HG03571 (cell line): ENCODE measurements around the gene GRIN1.
"Not testable (repeated sequence)": the region's sequence is repeated elsewhere in the genome, so short reads cannot be mapped to it uniquely, and the experiment has no call there.

Source experiments
- ATAC-seq: cut with Tn5 transposase; IDR thresholded peaks from one replicate; pipeline ENCODE4 v1.9.1; 2021; ENCODE audit not compliant: unreplicated experiment

The GRIN1 gene

DNA sequence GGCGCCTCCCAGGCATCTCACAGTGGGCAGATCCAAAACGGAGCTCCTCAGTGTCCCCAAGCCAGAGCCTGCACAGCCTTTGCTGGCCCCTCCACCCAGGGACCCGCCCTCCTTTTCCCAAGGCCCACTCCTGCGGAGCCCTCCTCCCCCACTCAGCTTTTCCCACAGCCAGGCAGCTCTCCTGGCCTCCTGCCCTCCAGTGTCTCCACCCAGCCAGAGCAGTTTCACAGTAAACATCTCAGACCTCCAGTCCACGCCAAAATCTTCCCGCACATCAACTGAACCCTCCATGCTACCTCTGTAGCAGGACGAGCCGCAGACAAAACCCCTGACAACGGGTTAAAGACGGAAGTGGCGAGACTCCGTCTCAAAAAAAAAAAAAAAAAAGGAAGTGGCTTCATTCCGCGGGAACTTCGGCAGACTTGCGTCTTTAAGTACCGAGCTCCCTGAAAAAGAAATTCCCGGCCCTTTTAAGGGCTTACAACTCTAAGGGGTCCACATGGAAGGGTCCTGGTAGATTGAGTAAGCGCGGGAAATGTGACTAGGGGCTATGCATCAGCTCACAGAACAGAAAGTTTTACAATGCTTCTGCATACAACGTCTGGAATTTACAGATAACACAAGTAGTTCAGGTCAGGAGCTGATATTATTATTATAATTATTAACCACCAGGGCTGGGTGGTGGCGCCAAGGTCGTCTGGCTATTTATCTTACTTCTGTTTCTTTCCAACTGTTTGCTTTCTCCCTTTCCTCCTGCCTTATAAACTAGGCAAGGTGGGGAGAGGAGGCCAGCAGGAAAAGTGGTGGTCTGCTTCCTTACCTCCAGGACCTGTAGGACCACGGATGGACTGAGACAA is 11.4 kb upstream of the GRIN1 start:
- ATAC-seq, result no peak

DNA sequence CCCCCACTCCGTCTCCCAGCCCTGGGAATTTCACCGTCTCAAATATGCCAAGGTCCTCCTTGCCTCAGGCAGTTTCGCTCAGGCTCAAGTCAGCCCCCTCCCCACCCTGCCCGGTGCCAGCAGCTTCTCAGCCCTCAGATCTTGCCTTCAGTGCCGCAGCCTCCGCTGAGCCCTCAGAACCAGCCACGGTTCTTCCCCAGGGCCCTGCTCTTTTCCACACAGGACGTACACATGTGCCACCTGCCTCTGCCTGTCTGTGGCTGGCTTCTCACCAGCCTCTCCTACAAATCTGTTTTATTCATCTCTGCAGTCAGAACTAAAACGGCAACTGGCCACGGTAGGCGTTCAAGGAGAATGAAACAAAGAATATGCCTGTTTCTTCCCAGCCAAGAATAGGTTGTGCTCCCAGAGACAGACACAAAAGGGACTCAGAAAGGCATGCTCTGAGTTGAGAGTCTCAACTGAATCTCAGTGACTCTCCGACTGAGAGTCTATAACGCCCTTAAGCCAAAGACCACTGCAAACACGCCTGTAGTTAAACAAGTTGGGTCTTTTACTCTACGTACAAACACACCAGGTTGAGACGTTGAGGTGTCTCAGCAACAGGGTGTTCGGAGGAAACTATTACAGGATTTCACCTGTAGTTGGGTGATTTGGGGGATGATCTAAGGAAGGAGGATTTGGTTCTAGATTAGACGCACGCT is 10.6 kb upstream of the GRIN1 start:
- ATAC-seq, result no peak

DNA sequence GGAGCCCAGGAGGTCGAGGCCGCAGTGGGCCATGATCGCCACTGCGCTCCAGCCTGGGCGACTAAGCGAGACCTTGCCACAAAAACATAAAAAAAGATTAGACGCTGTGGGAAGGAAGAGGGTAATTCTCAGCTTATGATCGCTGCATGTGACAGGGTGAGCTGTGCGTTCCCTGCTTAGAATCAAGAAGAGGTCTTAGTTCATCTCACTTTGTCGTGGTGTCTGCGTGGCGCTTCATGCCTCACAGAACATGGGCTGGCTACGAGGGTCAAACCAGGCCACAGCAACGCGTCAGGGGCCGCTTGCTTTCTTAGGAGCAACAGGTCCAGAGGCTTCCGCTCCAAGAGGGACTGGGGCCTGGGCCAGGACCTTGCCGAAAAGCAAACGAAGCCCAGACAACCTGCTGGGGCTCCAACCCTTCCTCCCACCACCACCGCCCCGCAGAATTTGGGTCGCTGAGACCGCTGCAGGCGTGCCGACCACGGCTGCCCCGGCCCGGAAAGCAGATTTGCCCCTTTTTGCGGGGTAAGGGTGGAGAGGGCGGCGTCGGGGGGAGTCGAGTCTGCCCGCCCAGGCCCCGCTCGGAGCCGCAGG is 10.0 kb upstream of the GRIN1 start:
- ATAC-seq, result no peak

DNA sequence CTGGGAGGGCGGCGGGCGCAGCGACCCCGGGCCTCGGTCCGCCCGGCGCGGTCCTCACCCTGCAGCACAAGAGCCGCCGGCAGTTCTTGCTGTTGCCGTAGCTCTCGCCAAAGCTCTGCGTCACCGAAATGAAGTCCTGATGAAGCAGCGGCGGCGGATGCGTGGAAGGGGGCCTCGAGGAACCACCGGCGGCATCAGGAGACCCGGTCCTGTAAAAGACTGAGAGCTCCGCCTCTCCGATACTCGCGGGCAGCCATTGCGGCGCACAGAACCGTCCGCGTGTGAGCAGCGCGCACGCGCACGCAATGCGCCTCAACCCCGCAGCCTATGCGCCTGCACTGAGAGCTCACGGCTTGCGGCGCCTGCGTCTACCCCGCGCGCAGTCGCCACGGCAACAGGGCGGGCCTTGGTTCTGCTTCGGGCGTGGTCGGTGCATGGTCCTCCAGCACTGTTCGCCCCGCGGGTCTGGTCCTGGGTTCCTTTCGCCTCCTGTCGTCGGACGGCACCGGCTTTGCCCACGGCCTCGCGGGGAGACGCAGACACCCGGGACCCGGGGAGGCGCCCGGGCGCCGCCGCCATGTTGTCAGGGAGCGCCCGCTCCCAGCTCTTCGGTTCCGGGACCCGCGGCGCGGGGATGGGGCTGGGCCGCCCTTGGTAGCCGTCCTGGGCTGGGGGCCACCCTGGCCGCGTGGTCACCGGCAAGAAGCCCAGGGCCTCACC is 9.3 kb upstream of the GRIN1 start:
- ATAC-seq, result peak; percentile 77

DNA sequence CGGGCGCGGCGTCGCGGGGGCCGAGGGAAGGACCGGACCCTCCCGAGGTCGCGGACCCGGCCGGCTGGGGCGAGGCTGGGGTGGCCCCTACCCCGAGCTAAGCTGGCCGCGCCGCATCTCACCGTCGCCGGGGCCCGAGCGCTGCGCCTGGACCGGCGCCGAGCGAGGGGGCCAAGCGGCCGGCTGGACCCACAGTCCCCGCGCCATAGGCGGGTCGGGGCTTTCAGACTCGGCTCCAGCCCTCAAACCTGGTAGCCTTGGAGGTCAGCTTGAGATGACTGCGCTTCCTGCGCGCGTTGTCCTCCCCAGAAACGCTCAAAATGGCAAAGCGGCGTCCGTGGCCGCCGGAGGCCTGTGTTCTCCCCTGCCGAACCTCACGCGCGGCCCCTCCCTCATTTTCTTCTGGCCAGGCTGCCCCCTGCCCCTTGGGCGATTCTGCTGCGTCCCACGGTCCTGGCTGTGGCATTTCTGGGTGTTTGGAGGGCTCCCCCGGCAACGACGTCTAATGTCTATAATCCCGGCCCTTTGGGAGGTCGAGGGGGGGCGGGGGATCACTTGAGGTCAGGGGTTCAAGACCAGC is 8.7 kb upstream of the GRIN1 start:
- ATAC-seq, result peak; percentile 15

DNA sequence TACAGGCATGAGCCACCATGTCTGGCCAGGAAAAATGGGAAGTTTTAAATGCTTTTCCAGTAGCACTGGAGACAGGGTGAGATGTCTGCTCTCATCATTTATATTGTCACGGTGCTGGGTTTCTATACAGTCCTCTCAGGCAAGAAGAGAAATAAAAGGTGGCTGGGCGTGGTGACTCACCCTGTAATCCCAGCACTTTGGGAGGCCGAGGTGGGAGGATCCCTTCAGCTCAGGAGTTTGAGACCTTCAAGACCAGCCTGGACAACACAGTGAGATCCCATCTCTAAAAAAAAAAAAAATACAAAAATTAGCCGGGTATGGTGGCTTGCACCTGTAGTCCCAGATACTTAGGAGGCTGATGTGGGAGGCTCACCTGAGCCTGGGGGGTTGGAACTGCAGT is 4.8 kb upstream of the GRIN1 start:
- ATAC-seq, result no peak

DNA sequence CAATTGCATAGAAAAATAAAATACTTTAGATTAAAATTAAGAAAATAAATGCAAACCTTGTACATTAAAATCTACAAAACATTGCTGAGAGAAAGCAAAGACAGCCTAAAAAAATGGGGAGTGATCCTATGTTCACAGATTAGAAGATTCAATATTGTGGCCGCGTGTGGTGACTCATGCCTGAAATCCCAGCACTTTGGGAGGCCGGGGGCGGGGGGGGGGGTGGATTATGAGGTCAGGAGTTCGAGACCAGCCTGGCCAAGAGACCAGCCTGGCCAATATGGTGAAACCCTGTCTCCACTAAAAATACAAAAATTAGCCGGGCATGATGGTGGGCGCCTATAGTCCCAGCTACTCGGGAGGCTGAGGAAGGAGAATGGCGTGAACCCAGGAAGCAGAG is 3.8 kb upstream of the GRIN1 start:
- ATAC-seq, result not testable (repeated sequence)

DNA sequence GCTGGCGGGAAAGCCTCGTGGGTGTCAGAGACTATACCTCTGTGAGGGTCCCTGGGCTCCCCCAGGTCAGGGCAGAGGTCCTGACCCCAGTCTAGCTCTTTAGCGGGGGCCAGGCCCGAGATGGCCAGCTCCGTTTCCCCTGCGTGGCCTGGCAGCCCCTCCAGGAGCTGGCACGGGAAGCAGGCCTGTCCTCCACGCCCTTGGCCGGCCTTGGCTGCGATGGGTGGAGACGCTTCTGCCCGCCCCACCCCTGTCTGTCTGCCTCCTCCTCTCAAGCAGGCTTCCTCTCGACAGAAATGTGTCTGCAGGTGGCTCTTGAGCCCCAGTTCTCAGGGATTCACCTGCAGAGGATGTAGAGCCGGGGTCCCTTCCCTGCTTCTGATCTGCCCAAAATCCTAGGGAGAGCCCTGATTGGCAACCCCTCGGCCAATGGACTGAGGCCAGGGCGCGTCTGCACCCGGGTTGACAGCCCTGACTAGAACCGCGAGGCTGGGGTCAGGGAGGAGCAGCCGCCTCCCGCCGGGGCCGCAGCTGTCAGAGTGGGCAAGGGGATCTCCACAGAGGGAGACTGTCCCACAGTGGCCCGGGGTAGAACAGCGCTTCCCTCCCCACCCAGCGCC is 2.6 kb upstream of the GRIN1 start:
- no peak for ATAC-seq

DNA sequence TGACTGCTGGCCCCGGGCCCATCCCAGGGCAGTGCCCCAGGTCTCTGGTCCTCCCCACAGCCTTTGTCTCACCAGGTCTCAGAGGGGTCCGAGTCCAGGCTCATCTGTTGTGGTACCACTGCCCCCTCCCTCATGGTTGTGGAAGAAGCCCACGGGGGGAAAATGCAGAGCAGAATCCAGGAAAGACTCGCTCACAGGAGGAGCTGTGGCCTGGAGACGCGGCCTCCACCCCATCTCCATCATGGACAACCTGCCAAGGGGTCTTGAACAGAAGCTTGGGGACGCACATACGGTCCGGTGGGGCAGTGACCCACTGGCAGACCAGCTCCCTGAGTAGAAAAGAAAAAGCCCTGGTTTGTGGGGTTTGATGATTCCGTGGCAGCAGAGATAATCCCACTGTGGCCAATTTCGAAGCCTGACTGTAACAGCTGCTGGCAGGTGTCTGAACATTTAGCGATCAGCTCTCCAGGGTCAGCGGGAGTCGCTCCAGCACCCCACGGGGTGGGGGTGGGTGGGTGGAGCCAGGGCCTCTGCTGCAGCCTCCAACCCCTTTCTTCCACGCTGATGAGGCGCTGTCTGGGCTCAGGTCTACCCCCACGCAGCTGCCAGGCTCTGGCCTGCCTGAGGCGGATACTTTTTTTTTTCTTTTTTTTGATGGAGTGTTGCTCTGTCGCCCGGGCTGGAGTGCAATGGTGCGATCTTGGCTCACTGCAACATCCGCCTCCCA is 1.9 kb upstream of the GRIN1 start:
- no peak for ATAC-seq

DNA sequence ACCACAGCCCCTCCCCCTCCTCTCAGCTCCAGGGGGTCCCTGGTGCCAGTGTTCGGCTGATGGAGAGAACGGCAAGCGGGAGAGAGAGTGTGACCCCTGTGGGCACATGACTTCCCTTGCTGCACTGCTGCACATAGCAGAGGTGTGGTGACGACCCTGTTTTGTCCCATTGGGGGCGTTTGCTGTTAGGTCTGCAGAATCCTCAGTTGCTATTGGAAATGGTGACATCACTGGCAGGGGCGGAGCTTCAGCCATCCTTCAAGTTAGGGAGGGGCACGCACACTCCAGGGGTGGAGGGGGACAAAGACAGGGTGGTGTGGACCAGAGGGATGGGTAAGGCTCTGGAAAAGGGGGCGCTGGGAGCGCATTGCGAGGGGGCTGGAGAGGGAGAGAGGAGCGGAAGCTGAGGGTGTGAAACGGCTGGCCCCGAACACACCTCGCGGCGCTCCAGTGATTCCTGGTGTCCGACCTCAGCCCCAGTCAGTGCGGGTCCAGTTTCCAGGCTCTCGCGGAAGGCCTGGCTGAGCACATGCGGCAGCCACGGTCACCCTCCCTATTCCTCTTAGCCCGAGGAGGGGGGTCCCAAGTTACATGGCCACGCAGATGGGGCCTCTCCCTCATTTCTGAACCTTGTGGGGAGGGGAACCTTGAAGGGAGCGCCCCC is 764 bp upstream of the GRIN1 start:
- no peak for ATAC-seq

DNA sequence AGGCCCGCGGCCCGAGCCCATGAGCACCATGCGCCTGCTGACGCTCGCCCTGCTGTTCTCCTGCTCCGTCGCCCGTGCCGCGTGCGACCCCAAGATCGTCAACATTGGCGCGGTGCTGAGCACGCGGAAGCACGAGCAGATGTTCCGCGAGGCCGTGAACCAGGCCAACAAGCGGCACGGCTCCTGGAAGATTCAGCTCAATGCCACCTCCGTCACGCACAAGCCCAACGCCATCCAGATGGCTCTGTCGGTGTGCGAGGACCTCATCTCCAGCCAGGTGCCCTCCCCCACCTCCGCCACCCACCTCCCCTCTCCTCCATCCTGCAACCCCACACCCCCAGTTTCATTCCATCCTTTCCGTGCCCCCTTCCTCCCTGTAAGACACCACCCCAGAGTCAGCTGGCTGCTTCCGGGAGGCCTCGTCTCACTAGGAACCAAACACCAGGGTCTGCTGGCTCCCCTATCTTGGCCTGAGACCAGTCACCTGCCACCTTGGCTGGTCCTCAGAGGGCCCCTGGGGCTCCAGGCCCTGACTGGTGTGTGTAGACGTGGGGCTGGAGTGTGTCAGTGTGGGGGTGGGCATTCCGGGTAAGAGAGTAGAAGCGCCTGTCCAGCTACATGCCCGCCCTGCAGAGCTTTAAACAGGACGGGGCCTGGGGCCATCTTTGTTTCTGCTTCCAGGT is 655 bp downstream of the GRIN1 start:
- ATAC-seq, result no peak

DNA sequence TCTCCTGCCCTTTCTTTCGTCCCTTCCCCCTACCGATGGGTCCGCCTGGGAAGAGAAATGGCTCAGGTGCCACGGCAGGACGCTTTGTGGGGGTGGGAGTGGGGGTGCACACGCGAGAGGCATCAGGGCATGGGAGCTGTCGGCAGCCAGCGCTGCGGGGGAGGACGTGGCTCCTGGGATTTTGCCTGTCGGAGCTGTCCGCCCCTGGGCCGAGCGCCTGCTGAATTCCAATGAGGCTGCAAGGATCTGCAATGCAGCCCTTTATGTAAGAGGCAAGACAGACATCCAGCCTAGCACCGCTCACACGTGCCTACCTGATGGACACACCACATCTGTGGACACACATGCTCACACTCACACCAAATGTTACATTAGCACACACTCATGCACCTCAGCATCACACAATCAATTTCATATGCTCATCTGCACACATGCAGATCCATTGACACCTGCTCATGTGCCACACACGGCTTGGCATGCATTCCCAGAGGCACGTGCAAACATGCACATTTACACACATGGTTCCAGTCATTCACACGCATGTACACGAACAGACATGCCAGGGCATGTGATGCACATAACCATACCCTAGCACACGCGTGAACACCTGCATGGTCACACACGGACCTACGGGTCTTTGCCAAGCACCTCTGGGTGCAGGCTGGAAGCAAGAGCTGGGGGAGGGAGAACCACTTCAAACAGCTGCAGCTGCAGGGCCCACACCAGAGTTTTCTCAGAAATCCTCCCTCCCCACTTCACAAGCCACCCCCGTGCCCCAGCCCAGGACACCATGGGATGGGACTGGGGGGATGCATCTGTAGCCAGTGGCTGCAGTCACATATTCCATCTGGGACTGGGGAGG is 1.4 kb downstream of the GRIN1 start:
- ATAC-seq, result no peak

DNA sequence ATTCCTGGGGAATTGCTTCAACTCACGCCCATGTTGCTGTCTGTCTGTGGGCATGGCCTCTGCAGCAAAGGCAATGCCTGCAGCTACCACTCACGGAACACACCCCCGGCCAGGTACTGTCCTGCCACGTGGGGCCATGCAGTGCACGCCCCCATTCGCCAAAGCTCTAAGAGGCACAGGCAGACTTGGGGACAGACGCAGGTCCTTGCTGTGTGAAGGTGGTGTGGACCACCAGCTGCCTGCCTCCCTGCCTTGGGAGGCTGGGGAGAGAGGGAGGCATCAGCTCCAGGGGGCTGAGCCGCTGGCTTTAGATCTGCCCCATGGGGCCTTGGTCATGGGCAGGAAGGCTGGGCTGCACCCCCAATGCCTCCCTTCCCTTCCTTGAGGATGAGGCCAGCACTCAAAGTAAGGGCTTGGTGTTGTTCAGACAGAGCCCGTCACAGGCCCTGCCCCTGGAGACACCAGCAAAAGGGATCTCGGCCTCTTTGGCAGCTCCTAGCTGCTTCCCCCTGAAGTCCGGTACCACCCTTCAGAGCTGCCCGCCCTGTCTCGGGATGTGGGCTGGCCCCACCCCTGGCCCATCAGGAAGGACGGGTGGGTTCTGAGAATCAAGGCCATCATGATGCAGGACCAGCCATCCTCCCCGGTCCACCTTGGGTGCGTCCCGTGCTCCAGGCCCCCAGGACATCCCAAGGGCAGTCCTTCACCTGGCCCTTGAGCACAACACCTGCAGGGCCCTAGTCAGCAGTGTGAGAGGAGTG is 2.3 kb downstream of the GRIN1 start:
- no peak for ATAC-seq

DNA sequence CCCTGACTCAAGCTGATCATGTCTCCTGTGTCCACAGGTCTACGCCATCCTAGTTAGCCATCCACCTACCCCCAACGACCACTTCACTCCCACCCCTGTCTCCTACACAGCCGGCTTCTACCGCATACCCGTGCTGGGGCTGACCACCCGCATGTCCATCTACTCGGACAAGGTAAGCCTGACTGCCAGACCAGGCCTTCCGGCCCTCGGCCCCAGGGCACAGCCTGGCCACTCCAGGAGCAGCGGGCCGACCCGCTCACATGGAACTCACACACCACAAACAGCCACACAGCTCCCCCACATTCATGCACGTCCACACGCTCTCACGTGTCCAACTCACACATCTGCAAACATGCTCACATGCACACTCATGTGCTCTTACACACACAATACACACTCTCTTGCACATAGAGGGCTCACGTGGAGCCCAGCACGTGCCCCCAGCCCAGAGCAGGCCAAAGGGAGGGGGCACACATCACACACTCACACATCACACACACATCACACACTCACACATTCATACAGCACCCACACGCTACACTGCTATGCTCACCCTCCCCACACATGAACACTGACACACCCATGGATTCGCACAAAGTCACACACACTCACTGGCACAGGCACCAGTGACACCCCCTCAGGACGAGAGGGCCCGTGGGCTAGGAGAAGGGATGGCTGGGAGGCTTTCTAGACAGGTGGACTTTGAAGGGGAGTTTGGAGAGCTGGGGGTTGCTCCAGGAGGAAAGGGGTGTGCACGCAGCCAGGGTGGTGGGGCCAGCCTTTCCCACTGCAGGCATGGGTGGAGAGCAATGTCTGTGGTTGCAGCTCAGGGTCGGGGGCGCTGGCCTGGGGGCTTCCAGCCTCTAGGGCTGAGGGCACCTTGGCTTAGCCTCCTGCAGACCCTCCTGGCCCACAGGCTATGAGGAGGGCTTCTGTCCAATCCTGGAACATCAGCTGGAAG is 3.3 kb downstream of the GRIN1 start:
- ATAC-seq, result no peak

DNA sequence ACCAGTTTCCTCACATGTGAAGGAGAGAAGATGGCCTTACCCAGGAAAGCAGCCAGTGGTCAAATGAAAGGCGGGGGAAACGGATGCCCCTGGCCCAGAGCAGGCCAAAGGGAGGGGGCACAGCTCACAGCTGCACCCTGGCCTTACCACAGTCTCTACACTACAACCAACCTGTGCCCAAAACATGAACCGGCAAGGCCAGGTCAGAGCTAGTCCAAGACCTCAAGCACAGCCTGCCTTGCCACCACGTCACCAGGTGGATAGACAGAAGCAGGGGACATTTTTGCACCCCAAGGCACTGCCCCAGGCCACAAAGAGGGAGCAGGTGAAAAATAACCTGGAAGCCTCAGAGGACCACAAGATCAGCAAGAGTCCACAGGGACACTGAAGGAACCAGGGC is 4.5 kb downstream of the GRIN1 start:
- no peak for ATAC-seq
